Right hindlimb (tissue), 1 donor: ENCODE results near the gene PILRA.
"Not testable (repeated sequence)": the region's sequence is repeated elsewhere in the genome, so short reads cannot be mapped to it uniquely, and the experiment has no call there.

Source experiments
- DNase-seq: peaks from one replicate; pipeline ENCODE4 v3.0.0-alpha.2; 2018

PILRA gene

GRCh38 chr7:100373261-100373831 lies at the start of gene PILRA:
TSS of gene PILRA (plus strand) at chr7:100373487. CDS start at chr7:100373657, 170 bp downstream.
- no peak for DNase-seq

GRCh38 chr7:100324194-100324593 lies 49.1 kb upstream of the PILRA start:
- not testable (repeated sequence) for DNase-seq

GRCh38 chr7:100325671-100326070 lies 47.6 kb upstream of the PILRA start:
- not testable (repeated sequence) for DNase-seq

GRCh38 chr7:100326914-100327313 lies 46.4 kb upstream of the PILRA start:
- DNase-seq = not testable (repeated sequence)

GRCh38 chr7:100335566-100336466 lies 37.5 kb upstream of the PILRA start:
- peak; percentile 93 for DNase-seq

- DNase-seq = not testable (repeated sequence)
Observed at GRCh38 chr7:100338083-100338696, 35.1 kb upstream of the PILRA start.

- DNase-seq = not testable (repeated sequence)
Observed at GRCh38 chr7:100341286-100341685, 32.0 kb upstream of the PILRA start.

- DNase-seq = no peak
Observed at GRCh38 chr7:100342765-100343164, 30.5 kb upstream of the PILRA start.

GRCh38 chr7:100344124-100344559 lies 29.1 kb upstream of the PILRA start:
- not testable (repeated sequence) for DNase-seq

GRCh38 chr7:100344560-100345287 lies 28.6 kb upstream of the PILRA start:
- not testable (repeated sequence) for DNase-seq

GRCh38 chr7:100345288-100345672 lies 28.0 kb upstream of the PILRA start:
- DNase-seq = peak; percentile 60

- no peak for DNase-seq
Observed at GRCh38 chr7:100346921-100347320, 26.4 kb upstream of the PILRA start.

GRCh38 chr7:100348805-100349204 lies 24.5 kb upstream of the PILRA start:
- no peak for DNase-seq

GRCh38 chr7:100349757-100350156 lies 23.5 kb upstream of the PILRA start:
- no peak for DNase-seq

- no peak for DNase-seq
Observed at GRCh38 chr7:100351657-100352058, 21.6 kb upstream of the PILRA start.

- not testable (repeated sequence) for DNase-seq
Observed at GRCh38 chr7:100352230-100352781, 21.0 kb upstream of the PILRA start.

GRCh38 chr7:100352984-100353684 lies 20.2 kb upstream of the PILRA start:
- no peak for DNase-seq

GRCh38 chr7:100353685-100354330 lies 19.5 kb upstream of the PILRA start:
- DNase-seq = no peak

- no peak for DNase-seq
Observed at GRCh38 chr7:100356416-100357068, 16.7 kb upstream of the PILRA start.

- no peak for DNase-seq
Observed at GRCh38 chr7:100357131-100357561, 16.1 kb upstream of the PILRA start.
